Erythroblast (primary cell): ENCODE data around the gene CFAP126.

Experiments used
- GATA1 ChIP-seq: IDR thresholded peaks from 2 replicates; pipeline ENCODE4 v1.6.1; 2011; ENCODE audit warnings: low read depth, mild to moderate bottlenecking, control low read depth, low read length, moderate library complexity
- POLR2A ChIP-seq: IDR thresholded peaks from 2 replicates; pipeline ENCODE4 v1.6.1; 2011; ENCODE audit warnings: mild to moderate bottlenecking, low read length

GRCh38 chr1:161390559-161390858 lies 22.8 kb upstream of the CFAP126 start:
- TF ChIP-seq POLR2A: no peak
- TF ChIP-seq GATA1: no peak
